HG02981 (cell line): ENCODE measurements around the gene EEFSEC.
A peak's percentile ranks its signal among the peaks of the same experiment; 100 is the strongest.

Experiments used
- ATAC-seq: cut with Tn5 transposase; IDR thresholded peaks from one replicate; pipeline ENCODE4 v1.9.1; 2021; ENCODE audit warnings: mild to moderate bottlenecking, moderate library complexity; ENCODE audit not compliant: unreplicated experiment

Gene EEFSEC

DNA sequence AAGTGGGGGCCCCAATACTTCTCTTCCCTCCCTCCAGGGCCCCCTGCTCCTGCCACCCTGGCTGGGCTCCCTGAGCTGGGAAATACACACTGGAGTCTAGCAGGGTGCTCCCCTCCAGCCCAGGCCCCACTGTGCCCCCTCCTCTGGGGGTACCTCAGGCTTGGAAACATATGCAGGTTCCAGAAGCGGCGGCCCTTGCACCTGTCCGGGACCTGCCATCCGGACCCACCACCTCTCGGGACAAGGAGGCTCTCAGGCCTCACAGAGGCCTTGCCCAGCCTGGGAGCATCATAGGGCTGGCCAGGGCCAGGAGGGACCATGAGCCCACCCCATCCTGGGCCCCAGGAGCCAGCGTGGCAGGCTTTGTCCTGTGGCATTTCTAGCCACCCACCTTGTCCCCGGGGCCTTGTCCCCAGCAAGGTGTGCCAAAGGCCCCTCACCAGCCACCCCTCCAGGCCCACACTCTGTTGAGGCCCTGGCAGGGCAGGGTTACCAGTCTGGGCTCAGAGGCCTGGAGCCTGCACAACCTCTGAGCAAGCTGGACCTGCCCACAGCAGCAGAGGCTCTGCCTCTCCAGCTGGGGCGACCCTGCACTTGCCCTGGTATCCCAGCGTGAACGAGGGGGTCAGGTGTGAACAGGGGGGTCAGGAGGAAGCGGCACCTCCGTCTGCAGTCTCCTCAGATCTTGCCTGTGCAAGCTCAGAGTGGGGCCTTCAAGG lies 267.6 kb downstream of the EEFSEC start:
- ATAC-seq = no peak

DNA sequence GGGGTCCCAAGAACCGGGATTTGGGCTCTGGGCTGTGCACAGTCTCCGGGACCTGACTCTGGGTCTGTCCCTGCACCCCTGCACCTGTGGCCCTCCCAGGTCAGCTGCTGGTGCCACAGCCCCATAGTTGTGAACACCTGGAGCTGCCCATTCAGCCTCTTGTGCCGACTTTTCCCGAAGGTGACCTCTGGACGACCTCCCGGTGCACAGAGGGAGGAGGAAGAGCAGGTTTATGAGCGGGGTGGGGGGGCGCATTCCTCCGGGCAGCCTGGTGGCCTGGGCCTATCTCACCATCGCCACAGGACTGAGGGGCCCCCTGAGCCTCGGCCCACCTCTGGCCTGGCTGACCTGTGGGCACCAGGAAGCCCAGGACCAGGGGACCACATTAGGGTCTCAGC lies 268.2 kb downstream of the EEFSEC start:
- no peak for ATAC-seq

DNA sequence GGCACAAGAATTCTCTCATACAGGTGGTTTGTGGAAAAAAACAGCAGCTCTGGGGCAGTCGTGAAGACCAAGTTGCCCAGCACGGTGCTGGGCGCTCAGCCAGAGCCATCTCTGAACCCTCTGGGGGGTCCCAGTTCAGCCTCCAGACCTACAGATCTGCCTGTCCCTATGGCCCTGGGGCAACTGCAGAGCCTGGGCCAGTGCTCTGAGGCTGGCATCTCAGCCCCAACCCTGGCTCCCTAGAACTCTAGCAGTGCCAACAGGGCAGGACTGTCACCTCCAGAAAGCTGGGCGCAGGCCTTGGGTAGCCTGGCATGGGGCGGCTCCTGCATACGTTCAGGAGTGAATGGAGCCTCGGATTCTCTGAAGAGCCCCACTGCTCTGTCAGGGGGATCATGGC lies 268.7 kb downstream of the EEFSEC start:
- ATAC-seq = no peak

DNA sequence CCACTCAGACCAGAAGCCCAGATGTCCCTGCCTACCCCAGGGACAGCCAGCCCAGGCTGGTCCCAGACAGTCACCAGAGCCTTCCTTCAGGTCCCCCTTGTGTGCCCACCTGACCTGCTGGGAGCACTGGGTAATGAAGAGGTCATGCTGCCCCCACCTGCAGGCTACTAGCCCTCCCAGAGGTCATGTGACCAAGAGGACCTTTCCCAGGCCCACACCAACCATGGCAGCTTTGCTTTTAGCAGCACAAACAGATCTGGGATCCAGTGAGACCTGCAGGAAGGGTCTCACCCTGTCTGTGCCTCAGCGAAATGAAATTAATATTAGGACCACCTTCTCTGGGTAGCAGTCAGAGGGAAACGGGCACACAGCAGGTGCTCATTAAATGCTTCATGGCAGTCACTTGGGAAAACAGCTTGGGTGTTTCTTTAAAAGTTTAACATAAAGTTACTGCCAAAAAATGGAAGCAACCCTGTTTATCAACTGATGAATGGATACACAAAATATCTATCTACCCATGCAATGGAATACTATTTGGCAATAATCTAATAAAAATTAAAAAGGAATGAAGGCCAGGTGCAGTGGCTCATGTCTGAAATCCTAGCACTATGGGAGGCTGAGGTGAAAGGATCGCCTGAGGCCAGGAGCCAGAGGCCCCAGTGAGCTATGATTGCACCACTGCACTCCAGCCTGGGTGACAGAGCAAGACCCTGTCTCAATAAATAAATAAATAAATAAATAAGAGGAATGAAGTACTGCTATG lies 269.7 kb downstream of the EEFSEC start:
- no peak for ATAC-seq

DNA sequence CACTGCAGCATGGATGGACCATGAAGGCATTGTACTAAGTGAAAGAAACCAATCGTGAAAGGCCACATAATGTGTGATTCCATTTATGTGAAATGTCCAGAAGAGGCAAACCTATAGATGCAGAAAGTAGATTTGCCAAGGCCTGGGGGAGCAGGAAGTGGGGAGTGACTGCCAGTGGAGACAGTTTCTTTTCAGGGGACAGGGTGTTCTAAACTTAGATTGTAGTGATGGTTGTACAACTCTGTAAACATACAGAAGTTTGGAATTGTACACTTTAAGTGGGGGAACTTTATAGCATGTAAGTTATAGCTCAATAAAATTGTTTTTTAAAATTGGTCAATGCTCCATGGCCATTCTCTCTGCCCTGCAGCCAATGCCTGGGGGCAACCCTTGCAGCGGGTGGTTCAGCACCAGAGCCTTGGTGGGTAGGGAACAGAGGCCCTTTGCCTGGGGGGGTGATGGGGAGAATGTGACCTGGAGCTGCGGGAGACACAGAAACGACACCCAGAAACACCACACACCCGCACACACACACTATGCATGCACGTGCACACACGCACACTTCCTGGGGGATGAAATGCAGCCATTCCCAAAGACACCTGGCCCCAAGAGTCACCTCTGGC lies 270.4 kb downstream of the EEFSEC start:
- ATAC-seq = no peak

DNA sequence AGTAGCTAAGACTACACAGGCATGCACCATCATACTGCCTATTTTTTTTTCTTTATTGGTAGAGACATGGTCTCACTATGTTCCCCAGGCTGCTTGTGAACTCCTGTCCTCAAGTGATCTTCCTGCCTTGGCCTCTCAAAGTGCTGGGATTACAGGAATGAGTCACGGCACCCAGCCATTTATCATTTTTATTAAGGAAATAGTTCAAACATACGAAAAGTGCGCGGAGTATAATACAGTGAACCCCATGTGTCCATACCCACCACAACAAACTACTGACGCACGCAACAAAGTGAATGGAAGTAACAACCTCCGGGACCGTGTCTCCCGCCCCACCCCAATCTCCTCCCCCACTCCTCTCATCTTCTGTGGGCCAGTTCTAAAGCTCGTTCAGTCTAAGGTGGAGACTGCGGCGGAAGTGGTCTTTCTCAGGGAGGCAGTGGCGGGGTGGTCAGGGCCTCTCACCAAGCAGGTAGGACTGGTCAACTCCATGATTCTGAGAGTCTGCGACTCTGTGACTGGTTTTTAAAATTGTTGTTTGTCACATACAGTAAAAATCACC lies 271.3 kb downstream of the EEFSEC start:
- ATAC-seq = no peak

DNA sequence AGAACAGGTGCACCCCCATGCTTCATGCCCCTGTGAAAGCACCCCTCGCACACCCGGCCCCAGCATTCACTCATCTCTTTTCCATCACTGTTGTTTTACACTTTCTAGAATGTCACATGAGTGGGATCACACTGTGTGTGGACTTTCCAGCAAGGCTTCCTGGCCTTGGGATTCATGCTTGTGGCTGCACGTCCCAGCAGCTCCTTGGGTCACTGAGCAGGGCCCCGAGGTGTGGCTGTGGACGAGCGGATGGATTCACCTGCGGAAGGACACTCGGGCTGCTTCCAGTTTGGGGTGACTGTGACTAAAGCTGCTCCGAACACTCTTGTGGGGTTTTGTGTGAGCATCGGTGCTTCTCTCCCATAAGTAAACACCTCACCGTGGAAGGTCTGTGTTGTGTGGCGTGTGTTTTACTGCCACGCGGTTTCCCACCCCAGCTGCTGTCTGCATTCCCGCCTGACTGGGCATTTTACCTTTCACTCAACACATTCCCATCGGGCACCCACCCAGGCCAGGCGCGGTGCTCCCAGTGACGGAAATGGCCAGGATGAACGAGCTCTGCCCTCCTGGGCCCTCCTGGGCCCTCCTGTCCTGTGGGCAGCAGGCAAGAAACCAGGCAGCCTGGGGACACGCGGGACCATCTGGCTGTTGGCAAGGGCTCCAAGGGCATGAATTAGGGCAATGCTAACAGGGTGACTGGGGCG lies 272.0 kb downstream of the EEFSEC start:
- no peak for ATAC-seq

DNA sequence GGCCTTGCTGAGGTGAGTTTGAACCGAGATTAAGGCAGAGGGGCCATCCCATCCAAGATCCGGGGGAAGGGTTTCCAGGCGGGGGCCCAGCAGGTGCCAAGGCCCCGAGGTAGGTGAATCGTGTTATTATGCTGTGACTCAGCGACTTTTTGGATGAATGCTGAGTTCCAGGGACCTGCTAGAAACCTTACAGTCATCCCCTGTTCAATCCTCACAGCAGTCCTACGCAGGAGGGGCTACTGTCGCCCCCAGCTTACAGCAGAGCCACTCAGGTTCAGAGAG lies 272.5 kb downstream of the EEFSEC start:
- no peak for ATAC-seq

DNA sequence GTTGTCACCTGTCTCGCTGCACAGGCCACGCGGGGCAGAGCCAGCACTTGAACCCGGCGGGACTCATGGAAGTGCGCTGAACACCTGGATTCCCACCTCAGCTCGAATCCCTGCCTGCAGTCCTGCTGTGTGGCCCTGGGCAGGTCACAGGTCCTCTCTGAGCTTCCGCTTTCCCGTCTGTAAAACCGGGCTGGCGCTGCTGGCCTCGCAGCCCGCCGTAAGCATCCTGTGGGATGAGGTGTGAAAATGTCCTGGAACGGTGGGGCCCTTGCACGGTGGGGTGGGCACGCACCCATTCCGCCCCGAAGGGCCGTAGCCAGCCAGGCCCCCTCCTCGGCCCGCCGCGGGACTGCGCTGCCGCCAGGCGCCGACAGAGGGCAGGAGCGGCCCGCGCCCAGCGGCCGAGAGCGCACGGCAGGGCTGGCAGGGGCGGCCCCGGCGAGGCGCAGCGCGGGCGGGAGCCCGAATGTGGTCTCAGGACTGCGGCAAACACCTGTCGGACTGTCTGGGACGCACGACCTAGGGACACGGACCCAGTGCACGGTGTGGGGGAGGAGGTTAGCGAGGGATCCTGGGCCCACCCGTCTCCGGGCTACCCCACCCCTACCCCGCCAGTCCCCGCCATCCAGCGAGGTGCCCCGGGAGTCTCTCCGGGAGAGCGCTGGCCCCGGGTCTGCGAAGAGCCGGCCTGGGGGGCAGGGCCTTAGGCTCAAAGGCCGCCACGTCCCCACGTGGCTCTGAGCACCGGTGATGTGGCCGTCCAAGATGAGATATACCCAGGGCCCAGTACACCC lies 273.0 kb downstream of the EEFSEC start:
- peak; percentile 82 for ATAC-seq

DNA sequence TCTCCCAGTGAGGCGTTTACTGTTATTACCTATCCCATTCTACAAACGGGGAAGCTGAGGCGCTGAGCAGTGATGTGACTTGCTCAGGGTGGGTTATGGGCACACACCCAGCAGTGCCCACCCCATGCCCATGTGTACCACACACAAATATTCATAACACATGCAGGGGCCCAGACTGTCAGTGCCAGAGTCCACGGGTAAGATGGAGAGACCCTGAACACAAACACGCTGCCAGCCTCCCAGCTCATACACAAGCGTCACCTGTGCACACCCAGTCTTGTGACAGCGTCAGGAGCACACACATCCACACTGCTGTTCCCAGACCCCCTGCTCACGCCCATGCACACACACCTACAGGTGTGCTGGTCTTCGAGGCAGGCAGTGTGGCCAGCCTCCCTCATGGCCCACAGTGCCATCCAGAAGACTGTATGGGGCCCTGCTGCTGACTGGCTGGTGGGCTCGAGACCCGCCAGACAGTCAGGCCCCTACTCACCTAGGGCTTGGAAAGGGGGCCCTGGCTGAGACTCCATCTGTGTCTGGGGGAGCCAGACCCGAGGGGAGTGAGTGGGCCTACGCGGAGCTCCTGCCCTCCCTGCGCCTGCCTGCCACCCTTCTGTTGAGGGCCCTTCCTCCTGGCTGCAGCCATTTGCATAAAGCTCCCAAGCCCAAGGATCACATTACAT lies 274.0 kb downstream of the EEFSEC start:
- no peak for ATAC-seq

DNA sequence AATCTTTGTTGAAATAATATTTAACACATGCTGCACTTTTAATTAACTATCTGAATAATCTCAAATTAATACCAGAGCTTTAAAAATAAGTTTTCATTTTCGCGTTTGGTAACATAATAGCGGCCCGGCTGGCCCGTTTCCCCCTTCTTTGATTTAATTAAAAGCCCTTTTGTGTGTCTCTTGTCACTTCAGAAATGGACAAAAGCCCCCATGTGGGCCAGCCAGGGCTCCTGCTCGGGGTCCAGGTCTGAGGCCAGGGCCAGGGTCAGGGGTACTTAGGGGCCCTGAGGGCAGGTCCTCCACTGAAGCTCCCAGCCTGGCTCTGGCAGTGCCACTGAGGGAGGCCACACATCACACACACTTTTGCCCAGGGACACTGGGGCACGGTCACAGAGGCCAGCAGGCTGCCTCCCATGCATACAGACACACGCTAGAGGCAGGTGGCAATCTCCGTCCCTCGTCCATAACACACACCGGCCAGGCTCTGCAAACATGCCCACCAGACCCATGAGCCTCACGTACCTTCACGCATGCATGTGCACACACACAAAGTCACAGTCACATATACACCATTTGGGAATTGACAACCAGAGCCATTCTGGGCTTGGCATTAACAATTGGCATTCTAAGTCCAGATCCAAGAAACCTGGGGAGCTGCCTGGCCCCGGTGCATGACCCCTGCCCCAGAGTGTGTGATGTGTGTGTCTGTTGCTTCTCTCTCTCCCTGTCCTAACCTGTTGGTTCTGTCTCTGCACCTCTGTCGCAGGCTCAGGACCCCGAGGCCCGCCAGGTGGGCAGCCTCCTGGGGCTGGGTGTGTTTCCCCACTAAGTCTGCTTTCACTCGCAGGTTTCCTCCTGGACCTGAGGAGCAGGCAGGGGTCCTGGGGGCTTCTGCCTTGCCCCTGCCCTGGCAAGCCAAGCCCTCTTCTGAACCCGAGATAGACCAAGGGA lies 274.9 kb downstream of the EEFSEC start:
- no peak for ATAC-seq

DNA sequence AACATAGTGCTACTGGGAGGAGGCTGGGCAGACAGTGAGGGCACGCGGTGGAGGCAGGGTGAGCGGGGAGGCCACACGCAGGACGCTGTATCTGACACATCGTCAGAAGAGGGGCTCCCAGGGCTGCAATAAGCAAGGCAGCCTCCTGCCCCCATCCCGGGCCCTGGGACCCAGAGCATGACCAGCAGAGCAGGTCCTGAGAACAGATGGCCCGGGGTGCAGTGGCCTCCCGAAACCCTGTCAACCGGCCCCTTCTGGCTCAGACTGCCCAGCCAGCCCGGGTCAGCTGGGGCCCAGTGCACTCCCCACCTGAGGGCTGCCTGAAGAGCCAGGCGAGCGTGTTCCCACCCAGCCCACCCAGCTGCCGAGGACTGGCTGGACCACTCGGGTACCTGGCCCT lies 276.0 kb downstream of the EEFSEC start:
- no peak for ATAC-seq

DNA sequence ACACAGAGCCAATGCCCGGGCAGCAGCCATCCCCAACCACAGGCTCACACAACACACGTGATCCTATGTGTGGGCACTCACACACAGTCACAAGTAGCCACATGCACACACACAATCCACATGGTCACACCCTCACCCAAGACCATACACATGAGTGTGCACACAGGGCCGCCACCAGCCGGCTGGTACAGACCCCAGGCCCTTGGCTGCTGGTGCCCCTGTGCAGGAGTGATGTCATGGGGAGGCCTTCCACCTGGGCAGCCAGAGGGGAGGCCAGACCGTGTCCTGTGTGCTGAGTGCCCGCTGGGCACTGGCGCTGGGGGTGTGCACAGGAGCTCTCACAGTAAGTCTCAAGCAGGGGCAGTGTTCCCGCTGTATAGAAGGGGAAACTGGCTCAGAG lies 276.5 kb downstream of the EEFSEC start:
- ATAC-seq = no peak

DNA sequence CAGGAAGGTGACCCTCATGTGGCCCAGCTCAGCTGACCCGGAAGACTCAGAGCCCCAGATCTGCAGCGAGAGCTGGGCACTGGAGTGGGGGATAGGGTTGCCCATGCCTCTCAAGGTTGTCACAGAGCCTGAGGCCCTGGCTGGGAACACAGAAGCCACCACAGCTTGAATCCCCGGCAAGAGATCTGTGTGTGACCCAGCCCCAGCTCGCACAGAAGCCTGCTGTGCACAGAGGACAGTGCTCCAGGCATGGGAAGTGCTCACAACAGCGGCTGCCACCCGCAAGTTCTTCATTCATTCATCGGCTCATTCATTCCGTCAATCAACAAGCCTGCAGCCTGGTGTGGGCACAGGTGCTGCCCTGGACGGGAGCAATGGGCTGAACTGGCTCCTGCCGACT lies 277.0 kb downstream of the EEFSEC start:
- ATAC-seq = no peak

DNA sequence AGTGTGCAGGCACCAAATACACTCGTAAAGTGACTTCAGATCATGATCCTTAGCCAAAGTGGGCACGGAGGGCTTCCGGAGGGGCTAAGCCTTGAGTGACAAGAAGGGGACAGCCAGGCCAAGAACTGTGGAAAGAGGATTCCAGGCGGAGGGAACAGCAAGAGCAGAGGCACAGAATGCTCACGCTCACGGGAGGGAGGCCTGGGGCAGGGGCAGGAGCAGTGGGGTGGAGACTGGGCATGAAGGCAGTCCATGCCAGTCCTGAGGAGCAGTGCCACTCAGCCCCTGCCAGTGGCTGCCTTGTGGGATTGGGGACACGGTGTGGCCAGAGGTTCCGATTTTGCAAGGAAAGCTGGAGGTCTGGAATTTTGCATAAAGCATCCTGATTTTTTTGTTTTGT lies 277.4 kb downstream of the EEFSEC start:
- no peak for ATAC-seq

DNA sequence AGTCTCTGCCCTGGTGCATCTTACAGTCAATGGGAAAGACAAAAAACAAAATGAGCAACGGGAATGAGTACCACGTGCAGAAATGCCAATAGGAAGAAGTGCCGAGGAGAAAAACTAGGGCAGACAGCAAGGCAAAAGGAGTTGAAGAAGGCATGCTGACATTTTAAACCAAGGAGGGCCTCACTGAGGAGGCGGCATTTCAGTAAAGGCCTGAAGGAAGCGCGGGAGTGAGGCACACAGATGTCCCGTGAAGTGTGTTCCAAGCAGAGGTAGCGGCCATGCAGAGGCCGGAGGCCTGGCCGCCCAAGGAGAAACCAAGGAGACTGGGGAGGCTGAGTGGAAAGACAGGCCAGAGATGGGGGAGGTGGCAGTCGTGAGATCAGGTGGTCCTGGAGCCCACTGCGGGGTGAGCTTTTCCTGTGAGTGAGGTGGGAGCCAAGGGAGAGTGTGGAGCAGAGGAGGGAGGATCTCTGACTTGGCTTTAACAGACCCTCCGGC lies 278.6 kb downstream of the EEFSEC start:
- ATAC-seq = no peak

DNA sequence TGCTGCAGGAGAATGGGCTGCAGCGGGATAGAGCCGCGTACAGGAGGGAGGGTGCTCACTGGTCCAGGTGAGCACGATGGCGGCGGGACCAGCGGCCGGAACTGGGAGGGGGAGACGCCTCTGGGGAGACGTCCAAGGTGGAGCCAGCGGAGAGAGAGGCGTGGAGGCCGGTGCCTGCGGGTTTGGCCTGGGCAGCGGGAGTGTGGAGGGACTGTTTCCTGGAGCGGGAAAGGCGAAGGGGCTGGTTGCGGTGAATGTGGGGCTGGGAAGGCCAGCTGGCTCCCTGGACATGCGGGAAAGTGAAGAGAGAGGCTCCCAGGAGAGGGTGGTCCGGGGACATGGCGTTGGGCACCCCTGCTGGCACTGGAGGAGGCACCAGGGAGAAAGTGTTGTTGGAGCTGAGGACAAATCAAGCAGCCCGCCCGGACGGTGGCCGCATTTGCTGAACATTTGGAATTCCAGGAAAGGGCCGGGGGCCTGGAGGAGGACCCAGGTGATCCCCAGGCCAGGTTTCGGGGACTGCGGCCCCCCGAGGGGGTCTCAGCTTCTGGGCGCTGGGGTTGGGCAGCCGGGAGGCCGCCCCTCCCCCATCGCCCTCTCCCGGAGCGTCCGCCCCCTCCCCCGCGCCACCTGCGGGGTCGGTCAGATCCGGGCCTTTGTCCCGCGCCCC lies 279.2 kb downstream of the EEFSEC start:
- ATAC-seq = no peak
